Heart left ventricle (tissue), 16 donors: ENCODE data around the gene CNOT9. TPM values are rescaled to one million over a fixed set of nuclear protein-coding genes. Genes with fewer than 3 reads are reported as not detected.
"Not testable (repeated sequence)": the region's sequence is repeated elsewhere in the genome, so short reads cannot be mapped to it uniquely, and the experiment has no call there.

Source experiments
- ATAC-seq, 4 donors: fragments of 200-7000 bp; cut with Tn5 transposase; one replicate each; pipeline ENCODE4 v1.9.1; 2020 to 2022; ENCODE audit warnings: moderate library complexity in 4 of 4, mild to moderate bottlenecking in 3 of 4, moderate number of reproducible peaks in 1 of 4
- DNase-seq, 5 donors: peaks; one replicate each; pipeline ENCODE4 v3.0.0-alpha.2; 2020
- H3K27ac ChIP-seq, 12 donors: fragments of 200-600 bp; sonication (generic) in 4 of 12; one replicate each; pipeline versions ENCODE4 v1.5.0 to v1.8.0; 2016 to 2022; ENCODE audit warnings: mild to moderate bottlenecking in 2 of 12
- H3K27me3 ChIP-seq, 9 donors: fragments of 200-600 bp; sonication (generic) in 2 of 9; one replicate each; pipeline versions ENCODE4 v1.5.1 to v1.8.0; 2016 to 2022; ENCODE audit warnings: mild to moderate bottlenecking in 3 of 9
- H3K36me3 ChIP-seq, 9 donors: fragments of 200-600 bp; sonication (generic) in 2 of 9; one replicate each; pipeline versions ENCODE4 v1.5.0 to v1.8.0; 2018 to 2022; ENCODE audit warnings: mild to moderate bottlenecking in 2 of 9
- H3K4me1 ChIP-seq, 12 donors: fragments of 200-600 bp; sonication (generic) in 4 of 12; one replicate each; pipeline versions ENCODE4 v1.5.0 to v1.8.0; 2016 to 2022; ENCODE audit warnings: mild to moderate bottlenecking in 3 of 12
- H3K4me3 ChIP-seq, 12 donors: fragments of 200-600 bp; sonication (generic) in 4 of 12; one replicate each; pipeline versions ENCODE4 v1.5.0 to v1.8.0; 2017 to 2022; ENCODE audit warnings: mild to moderate bottlenecking in 9 of 12, moderate library complexity in 4 of 12
- H3K9me3 ChIP-seq, 12 donors: fragments of 200-600 bp; sonication (generic) in 4 of 12; one replicate each; pipeline versions ENCODE4 v1.5.0 to v1.8.0; 2016 to 2022; ENCODE audit warnings: mild to moderate bottlenecking in 1 of 12
- CTCF ChIP-seq, 12 donors: fragments of 200-600 bp; sonication (generic) in 4 of 12; IDR thresholded peaks; one replicate each; pipeline versions ENCODE4 v1.5.0 to v1.8.0; 2018 to 2022; ENCODE audit warnings: antibody characterized with exemption in 12 of 12, mild to moderate bottlenecking in 5 of 12
- POLR2A ChIP-seq, 2 donors: fragments of 450-650 bp; IDR thresholded peaks; one replicate each; pipeline ENCODE4 v1.6.1; 2017; ENCODE audit warnings: antibody characterized with exemption in 2 of 2, mild to moderate bottlenecking in 2 of 2, moderate library complexity in 2 of 2
- WGBS, 4 donors: extraction: QIAGEN DNeasy Blood & Tissue Kit in 2 of 4; methylation state at CpG; one replicate each; pipeline versions ENCODE4 v1.1.5 to v1.1.7; 2013 to 2018; 5-methylcytosine and 5-hydroxymethylcytosine counted together
- intact Hi-C, 10 donors: fragments of 100-400 bp; cut with DNase I; formaldehyde crosslinking; loops; one replicate each; pipeline versions ENCODE4 v1.11.1 to v1.14.2; 2022
- polyA plus RNA-seq, 2 donors: library from polyadenylated mRNA; stranded (reverse); fragments of 200-250 nt; gene quantifications; one replicate each; pipeline ENCODE4 v1.2.3, GENCODE V29; 2013
- total RNA-seq, 9 donors: library from RNA; depleted of rRNA in 2 of 9; stranded (reverse); fragments of >200 nt in 2 of 9; fragmentation: NEBNext Ultra II Directional in 3 of 9; extraction: Animal tissue kit (Norgen Biotek cat#: 25700) in 3 of 9; gene quantifications; one replicate each; pipeline versions ENCODE4 v1.1.0 to v1.2.4, GENCODE V29; 2016 to 2023
- donor health status: ischemic (EF 13 %, LVEDD 7.1; RV severe dilation, severe dysfunction).
- donor health status: healthy with polysubstance abuse.
- donor health status: DM: no; HTN: yes; CAD: no.
- donor health status: DM: no; HTN: no; CAD: no.
- donor health status: ischemic (EF 25% LVEDD 6.9; RV normal size, moderate dysfunction).
- donor health status: ischemic (EF 25% LVEDD 5.7; RV mildly dilated, moderate dysfunction).
- donor health status: healthy.
- donor health status: DM: yes; HTN: yes; CAD: no.
- donor health status: ischemic (EF 35%, LVEDD 5.7; RV mildly dilated, moderate dysfunction).
- donor health status: nonischemic (EF 11% LVEDD 7.7; RV severe dilation, severe dysfunction).
- donor health status: DM: yes; HTN: yes; CAD: no.
- donor health status: PGD.
- donor health status: ischemic (EF 29% LVEDD 5.4; RV normal size, mild dysfunction).
- donor health status: nonischemic (EF 23%, LVEDD 6.1; RV moderate dilation, normal function).

Gene CNOT9
- total and polyA plus RNA-seq, 11 donors: 12.2 to 34.8 (median 23.1) TPM

- Histone ChIP-seq H3K36me3 (peaks cover 0 to 100% (median 87%) of the 10 kb centered on the region in 9 donors), H3K27ac (no peak overlapping the region), H3K9me3 (no peaks in the 10 kb centered on the region), H3K4me3 (no peak overlapping the region), H3K27me3 (no peaks in the 10 kb centered on the region), H3K4me1 (no peaks in the 10 kb centered on the region)
- TF ChIP-seq CTCF (IDR thresholded peaks at IDR 0.05): no peak
- no peak for TF ChIP-seq POLR2A (IDR thresholded peaks at IDR 0.05)
- ATAC-seq (no peak), DNase-seq (no peak)
- intact Hi-C loops: loop anchor here in 1 of 10 donors (10.0 kb wide), 1 partner anchor 63 kb away; no protein-coding TSS in a partner anchor
Measured at GRCh38 chr2:218547511-218547910, 21.1 kb upstream of the CNOT9 start.

GRCh38 chr2:218547978-218548377, 20.7 kb upstream of the CNOT9 start:
- Histone ChIP-seq H3K4me3 (no peak overlapping the region), H3K9me3 (no peaks in the 10 kb centered on the region), H3K36me3 (peaks cover 0 to 100% (median 87%) of the 10 kb centered on the region in 9 donors), H3K27ac (no peak overlapping the region), H3K27me3 (no peaks in the 10 kb centered on the region), H3K4me1 (no peaks in the 10 kb centered on the region)
- ATAC-seq: no peak
- intact Hi-C loops: loop anchor here in 1 of 10 donors (10.0 kb wide), 1 partner anchor 63 kb away; no protein-coding TSS in a partner anchor
- DNase-seq: no peak
- TF ChIP-seq CTCF (IDR thresholded peaks at IDR 0.05): no peak
- TF ChIP-seq POLR2A (IDR thresholded peaks at IDR 0.05): no peak

GRCh38 chr2:218554225-218554624, 14.4 kb upstream of the CNOT9 start:
- Histone ChIP-seq H3K4me1 (peaks cover 0 to 13% (median 0%) of the 10 kb centered on the region in 12 donors), H3K36me3 (peaks cover 2 to 98% (median 85%) of the 10 kb centered on the region in 9 donors)
- DNase-seq, H3K4me3 ChIP-seq, H3K9me3 ChIP-seq, intact Hi-C loops, H3K27ac ChIP-seq, ATAC-seq, H3K27me3 ChIP-seq: not testable (repeated sequence)
- 92 to 99% (median 94%) methylated on average over 3 of the region's 3 CpGs for WGBS, 4 donors

- intact Hi-C loops: no loop called here
- no peak for ATAC-seq
- no peak for DNase-seq
- H3K4me3 ChIP-seq: no peak overlapping the region
- H3K36me3 ChIP-seq: peaks cover 5 to 98% (median 87%) of the 10 kb centered on the region in 9 donors
- peaks cover 0 to 13% (median 0%) of the 10 kb centered on the region in 12 donors for H3K4me1 ChIP-seq
- no peaks in the 10 kb centered on the region for H3K9me3 ChIP-seq
- H3K27ac ChIP-seq: no peak overlapping the region
- no peaks in the 10 kb centered on the region for H3K27me3 ChIP-seq
- WGBS, 4 donors: 83 to 92% (median 86%) methylated on average over 4 of the region's 4 CpGs
- TF ChIP-seq POLR2A (IDR thresholded peaks at IDR 0.05) (no peak), CTCF (IDR thresholded peaks at IDR 0.05) (no peak)
Measured at GRCh38 chr2:218555527-218555926, 13.1 kb upstream of the CNOT9 start.

- Histone ChIP-seq H3K4me3 (no peak overlapping the region), H3K36me3 (peaks cover under 1 to 98% (median 88%) of the 10 kb centered on the region in 9 donors), H3K27ac (peak overlapping the region in 1 of 12 donors; percentile 56), H3K27me3 (no peaks in the 10 kb centered on the region), H3K9me3 (no peaks in the 10 kb centered on the region), H3K4me1 (peaks cover 0 to 13% (median 0%) of the 10 kb centered on the region in 12 donors)
- DNase-seq (no peak), ATAC-seq (no peak)
- TF ChIP-seq POLR2A (IDR thresholded peaks at IDR 0.05) (no peak), CTCF (IDR thresholded peaks at IDR 0.05) (no peak)
- intact Hi-C loops: no loop called here
- 19 to 26% (median 23%) methylated on average over 2 of the region's 2 CpGs for WGBS, 4 donors
Measured at GRCh38 chr2:218557941-218558340, 10.7 kb upstream of the CNOT9 start.
